K562 (cell line): ENCODE data around the gene AGRN. TPM values are rescaled to one million over a fixed set of nuclear protein-coding genes. Genes with fewer than 3 reads are reported as not detected.

Source experiments
- ATAC-seq: fragments of 200-7000 bp; cut with Tn5 transposase; 3 replicates; pipeline ENCODE4 v1.9.1; 2020; ENCODE audit warnings: moderate library complexity
- BruUV-seq: library from RNA; stranded (reverse); fragments of 400-500 nt; replicated peaks from 2 replicates; lab custom pipeline; 2021; lab: Mats Ljungman, UMichigan
- CTCF ChIA-PET: fragments of 300-600 bp; formaldehyde crosslinking; extraction: SDS; loops from one replicate; lab custom pipeline; 2021; ENCODE audit warnings: low intra/inter-chr PET ratio; lab: Yijun Ruan, JAX
- POLR2A ChIA-PET: fragments of 300-600, 350-650 bp; sonication (Branson Sonifier 250); formaldehyde crosslinking; extraction: SDS; loops from one replicate; lab custom pipeline; 2021; ENCODE audit warnings: antibody characterized with exemption, inconsistent platforms; lab: Yijun Ruan, JAX
- DNase-seq, 4 experiments: peaks; one replicate each; pipeline versions ENCODE4 v3.0.0 to v3.0.0-alpha.2; 2011 to 2018; ENCODE audit warnings: low spot score in 3 of 4, mixed read lengths in 3 of 4; ENCODE audit errors: extremely low read depth in 1 of 4
- FAIRE-seq: peaks from 2 replicates; lab custom pipeline; 2011; peaks lifted over from hg19 to GRCh38; lab: Jason Lieb, UNC
- H2AFZ ChIP-seq: 2 replicates; pipeline ENCODE4 v1.6.0; 2011; ENCODE audit warnings: low read depth, low read length, control low read depth, inconsistent platforms
- H3K27ac ChIP-seq: fragments of 200-600 bp; 3 replicates; pipeline ENCODE4 v1.8.0; 2011; ENCODE audit warnings: low read depth, mild to moderate bottlenecking, control low read depth, inconsistent platforms, low read length, moderate library complexity, mixed read lengths; ENCODE audit errors: extremely low read depth
- H3K27me3 ChIP-seq, 2 experiments: fragments of 300-600 bp in 1 of 2; 2 replicates in 1 of 2; 3 replicates in 1 of 2; pipeline versions ENCODE4 v1.6.0 to v1.8.0; 2011; ENCODE audit warnings: inconsistent platforms in 2 of 2, low read length in 2 of 2, mild to moderate bottlenecking in 1 of 2, mixed read lengths in 1 of 2, moderate library complexity in 1 of 2; ENCODE audit not compliant: control insufficient read depth in 2 of 2, insufficient read depth in 2 of 2
- H3K36me3 ChIP-seq: fragments of 300-600 bp; 3 replicates; pipeline ENCODE4 v1.8.0; 2011; ENCODE audit warnings: mild to moderate bottlenecking, low read length, inconsistent platforms; ENCODE audit not compliant: control insufficient read depth, insufficient read depth
- H3K4me1 ChIP-seq, 2 experiments: fragments of 200-600 bp in 1 of 2; replicated peaks in 1 of 2; 2 replicates in 1 of 2; 3 replicates in 1 of 2; pipeline versions ENCODE4 v1.5.1 to v1.8.0; 2011; ENCODE audit warnings: inconsistent platforms in 2 of 2, low read length in 2 of 2, mild to moderate bottlenecking in 1 of 2, mixed read lengths in 1 of 2, moderate library complexity in 1 of 2; ENCODE audit not compliant: control insufficient read depth in 2 of 2, insufficient read depth in 2 of 2
- H3K4me2 ChIP-seq: 2 replicates; pipeline ENCODE4 v1.6.1; 2011; ENCODE audit warnings: low read length, control low read depth, inconsistent platforms, mixed read lengths; ENCODE audit not compliant: insufficient read depth
- H3K4me3 ChIP-seq: fragments of 200-600 bp; sonication (generic), shearing (Covaris generic); 2 replicates; pipeline ENCODE4 v1.5.1; 2016; ENCODE audit warnings: control low read depth, inconsistent platforms
- H3K79me2 ChIP-seq: fragments of 200-600 bp; 3 replicates; pipeline ENCODE4 v1.8.0; 2011; ENCODE audit warnings: low read length, inconsistent platforms; ENCODE audit not compliant: control insufficient read depth, insufficient read depth
- H3K9ac ChIP-seq, 2 experiments: 2 replicates each; pipeline versions ENCODE4 v1.6.0 to v1.6.1; 2011; ENCODE audit warnings: low read depth in 2 of 2, low read length in 2 of 2, control low read depth in 1 of 2, inconsistent platforms in 1 of 2, mild to moderate bottlenecking in 1 of 2, mixed read lengths in 1 of 2; ENCODE audit not compliant: insufficient read depth in 1 of 2
- H3K9me1 ChIP-seq: one replicate; pipeline ENCODE4 v1.6.0; 2011; ENCODE audit warnings: inconsistent platforms, mild to moderate bottlenecking, low read length, moderate library complexity; ENCODE audit not compliant: control insufficient read depth, insufficient read depth
- H3K9me3 ChIP-seq: replicated peaks from 2 replicates; pipeline ENCODE4 v1.5.1; 2011; ENCODE audit warnings: low read depth, low read length, inconsistent platforms; ENCODE audit not compliant: control insufficient read depth, insufficient read depth
- H4K20me1 ChIP-seq: replicated peaks from 2 replicates; pipeline ENCODE4 v1.6.1; 2011; ENCODE audit warnings: low read length, inconsistent platforms, mixed read lengths; ENCODE audit not compliant: control insufficient read depth, insufficient read depth
- DNMT1 ChIP-seq: fragments of 450-650 bp; IDR thresholded peaks from 2 replicates; pipeline ENCODE4 v1.6.1; 2016; ENCODE audit warnings: antibody characterized with exemption, mild to moderate bottlenecking
- ETV1 ChIP-seq: fragments of 450-650 bp; conservative IDR thresholded peaks from 2 replicates; pipeline ENCODE4 v1.6.1; 2016; ENCODE audit warnings: missing genetic modification characterization, control low read depth, low read depth, missing compliant biosample characterization
- POLR2G ChIP-seq: fragments of 200-400 bp; formaldehyde crosslinking; IDR thresholded peaks from 2 replicates; pipeline ENCODE4 v1.6.1; 2017; ENCODE audit warnings: low read depth, mild to moderate bottlenecking, antibody characterized with exemption, low read length, moderate library complexity
- WGBS: fragments of 100-300 bp; shearing (Covaris generic); methylation state at CpG from one replicate; pipeline ENCODE4 v1.1.6; 2016; ENCODE audit warnings: low coverage, mixed read lengths; ENCODE audit not compliant: insufficient coverage; ENCODE audit errors: missing lambda C conversion rate; 5-methylcytosine and 5-hydroxymethylcytosine counted together
- in situ Hi-C: fragments of 300-500 bp; cut with MboI; formaldehyde crosslinking; loops from 4 replicates; pipeline ENCODE4 v1.15.0; 2018; ENCODE audit warnings: inconsistent platforms, mixed read lengths
- intact Hi-C: fragments of 100-400 bp; cut with micrococcal nuclease; formaldehyde crosslinking; loops from 2 replicates; pipeline ENCODE4 v1.14.2; 2022
- polyA plus RNA-seq, 8 experiments: library from polyadenylated mRNA; depleted of rRNA in 4 of 8; stranded (reverse) in 5 of 8; unstranded in 3 of 8; fragments of >200 nt; fragmentation: Nextera tagmentation in 2 of 8; fragmentation: Illumina TruSeq in 1 of 8; extraction: Ambion mirVana in 2 of 8; extraction: Trizol in 1 of 8; gene quantifications; 2 replicates each; pipeline versions ENCODE4 v1.2.1 to v1.2.3, GENCODE V29; 2011 to 2014; ENCODE audit warnings: inconsistent platforms in 1 of 8, missing spikeins in 1 of 8
- total RNA-seq, 7 experiments: library from RNA; depleted of rRNA in 6 of 7; stranded (reverse); fragments of >200 nt in 6 of 7; fragmentation: Illumina TruSeq in 2 of 7; extraction: Trizol in 2 of 7; gene quantifications; 2 replicates each; pipeline versions ENCODE4 v1.2.1 to v1.2.3, GENCODE V29; 2011 to 2021; ENCODE audit warnings: low replicate concordance in 1 of 7
- TF ChIP-seq, protein P1 (sequence below): fragments of 250-450 bp; sonication (Bioruptor Pico); IDR thresholded peaks from 2 replicates; pipeline ENCODE4 v1.4.0; 2020

The AGRN gene
- total and polyA plus RNA-seq, 9 of the 15 experiments (the other 6 are each of a cell fraction or from before 2014, with no cell fraction given) = 0.04 to 111 (median 18.1) TPM

DNA sequence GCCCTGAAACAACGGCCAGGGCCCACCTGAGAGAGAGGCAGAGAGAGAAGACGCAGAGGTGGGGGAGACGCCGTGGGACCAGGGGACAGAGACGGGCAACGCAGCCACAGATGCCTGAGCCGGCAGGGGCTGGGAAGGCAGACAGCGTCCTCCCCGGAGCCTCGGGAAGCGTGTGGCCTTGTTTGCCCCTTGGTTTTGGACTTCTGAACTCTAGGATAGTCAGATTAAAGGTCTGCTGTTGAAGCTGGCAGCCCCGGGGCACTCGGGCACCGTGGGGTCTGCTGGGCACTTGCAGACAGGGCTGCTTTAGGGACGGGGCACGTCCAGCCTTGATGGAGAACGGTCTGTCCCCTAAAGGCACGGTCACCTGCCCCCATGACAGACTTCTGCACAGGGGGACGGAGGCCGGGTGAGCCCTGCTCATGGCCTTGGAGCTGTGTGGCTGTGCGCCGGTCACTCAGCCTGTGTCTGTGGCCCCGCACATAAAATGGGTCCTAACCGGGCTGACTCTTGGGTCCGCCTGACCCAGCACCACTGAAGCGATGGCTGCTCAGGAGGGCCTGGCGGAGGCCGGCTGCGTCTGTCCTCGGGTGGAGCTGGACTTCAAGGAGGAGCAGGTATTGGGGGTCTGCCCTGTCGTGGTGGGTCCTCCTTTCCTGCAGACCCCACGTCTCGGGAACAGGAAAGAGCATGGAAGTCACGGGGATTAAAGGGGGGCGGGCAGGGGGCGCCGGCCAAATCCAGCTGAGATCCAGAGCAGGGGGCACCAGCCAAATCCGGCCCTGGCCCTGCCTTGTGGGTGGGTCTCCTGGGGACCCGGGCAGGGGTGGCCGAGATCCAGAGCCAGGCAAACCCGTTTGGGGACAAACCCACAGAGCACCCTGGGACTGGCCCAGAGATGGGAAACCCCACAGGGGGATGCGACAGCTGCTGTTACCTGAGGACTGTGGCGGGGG is 63.8 kb downstream of the AGRN start:
- H3K4me3 ChIP-seq = no peak overlapping the region
- H3K4me1 ChIP-seq = peaks cover 12 to 82% of the 10 kb centered on the region in 2 experiments
- ChIA-PET CTCF (no interaction called here), POLR2A (no interaction called here)
- intact Hi-C loops (no loop called here), in situ Hi-C loops (no loop called here)
- TF ChIP-seq ETV1 = no peak
- no TSS peak for BruUV-seq
- FAIRE-seq (no peak), ATAC-seq (no peak), DNase-seq (no peak)
- H4K20me1 ChIP-seq = no peaks in the 10 kb centered on the region
- no peaks in the 10 kb centered on the region; the same call in 1 of the 2 replicates for H3K9me3 ChIP-seq
- H3K27me3 ChIP-seq = no peaks in the 10 kb centered on the region
- no peak overlapping the region for H2AFZ ChIP-seq
- peaks cover 24% of the 10 kb centered on the region; the same call in 1 of the 3 replicates for H3K36me3 ChIP-seq
- peaks cover 1% of the 10 kb centered on the region for H3K9me1 ChIP-seq
- 89% methylated on average over 38 of the region's 43 CpGs for WGBS
- no peak overlapping the region for H3K27ac ChIP-seq
- H3K9ac ChIP-seq = no peak overlapping the region
- no peak overlapping the region for H3K4me2 ChIP-seq
- no peaks in the 10 kb centered on the region for H3K79me2 ChIP-seq

DNA sequence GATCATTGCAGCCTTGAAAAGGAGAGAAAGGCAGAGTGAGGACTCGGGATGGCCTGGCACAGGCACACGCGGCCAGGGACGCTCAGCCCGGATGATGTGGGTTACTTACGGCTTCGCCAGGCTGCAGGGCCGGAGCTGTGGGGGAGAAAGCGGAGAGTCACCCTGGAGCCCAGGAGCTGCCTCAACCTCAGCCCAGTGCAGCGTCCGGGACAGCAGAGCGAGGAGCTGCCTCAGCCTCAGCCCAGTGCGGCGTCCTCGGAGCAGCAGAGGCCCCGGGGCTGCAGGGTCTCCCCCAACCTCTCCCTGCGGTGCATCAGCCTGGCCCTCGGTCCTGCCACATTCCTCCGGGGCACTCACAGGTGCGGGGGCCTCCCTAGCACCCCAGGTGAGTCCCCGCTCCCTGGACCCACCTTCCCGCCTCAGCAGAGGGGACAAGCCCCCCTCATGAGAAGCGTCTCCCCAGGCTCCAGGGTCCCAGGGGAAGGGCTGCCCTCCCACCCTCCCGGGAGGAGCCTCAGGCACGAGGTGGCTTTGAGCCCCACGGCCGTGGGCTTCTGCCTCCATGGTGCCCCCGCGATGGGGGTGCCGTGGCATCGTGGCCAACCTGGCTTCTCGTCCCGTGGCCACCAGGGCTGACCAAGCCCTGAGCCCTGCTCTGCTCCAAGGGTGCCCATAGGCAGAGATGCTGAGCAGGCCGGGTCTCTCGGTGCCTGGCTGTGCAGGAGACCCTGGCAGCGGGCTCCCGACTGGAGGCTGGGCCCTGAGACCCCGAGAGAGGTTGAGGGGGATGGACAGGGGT is 64.7 kb downstream of the AGRN start:
- 90% methylated on average over 35 of the region's 38 CpGs for WGBS
- Histone ChIP-seq H3K4me3 (no peak overlapping the region), H3K4me2 (no peak overlapping the region), H3K27me3 (no peaks in the 10 kb centered on the region), H3K36me3 (peaks cover 24% of the 10 kb centered on the region; the same call in 1 of the 3 replicates), H4K20me1 (no peaks in the 10 kb centered on the region), H3K9me3 (no peaks in the 10 kb centered on the region; the same call in 1 of the 2 replicates), H2AFZ (no peak overlapping the region), H3K9me1 (peaks cover 2% of the 10 kb centered on the region), H3K79me2 (no peaks in the 10 kb centered on the region), H3K4me1 (peaks cover 8 to 85% of the 10 kb centered on the region in 2 experiments), H3K9ac (no peak overlapping the region; a peak in 1 of 4 replicates), H3K27ac (no peak overlapping the region)
- no TSS peak for BruUV-seq
- ATAC-seq = no peak
- FAIRE-seq = no peak
- CTCF ChIA-PET = no interaction called here
- POLR2A ChIA-PET = no interaction called here
- DNase-seq = no peak
- TF ChIP-seq, protein P1, sequence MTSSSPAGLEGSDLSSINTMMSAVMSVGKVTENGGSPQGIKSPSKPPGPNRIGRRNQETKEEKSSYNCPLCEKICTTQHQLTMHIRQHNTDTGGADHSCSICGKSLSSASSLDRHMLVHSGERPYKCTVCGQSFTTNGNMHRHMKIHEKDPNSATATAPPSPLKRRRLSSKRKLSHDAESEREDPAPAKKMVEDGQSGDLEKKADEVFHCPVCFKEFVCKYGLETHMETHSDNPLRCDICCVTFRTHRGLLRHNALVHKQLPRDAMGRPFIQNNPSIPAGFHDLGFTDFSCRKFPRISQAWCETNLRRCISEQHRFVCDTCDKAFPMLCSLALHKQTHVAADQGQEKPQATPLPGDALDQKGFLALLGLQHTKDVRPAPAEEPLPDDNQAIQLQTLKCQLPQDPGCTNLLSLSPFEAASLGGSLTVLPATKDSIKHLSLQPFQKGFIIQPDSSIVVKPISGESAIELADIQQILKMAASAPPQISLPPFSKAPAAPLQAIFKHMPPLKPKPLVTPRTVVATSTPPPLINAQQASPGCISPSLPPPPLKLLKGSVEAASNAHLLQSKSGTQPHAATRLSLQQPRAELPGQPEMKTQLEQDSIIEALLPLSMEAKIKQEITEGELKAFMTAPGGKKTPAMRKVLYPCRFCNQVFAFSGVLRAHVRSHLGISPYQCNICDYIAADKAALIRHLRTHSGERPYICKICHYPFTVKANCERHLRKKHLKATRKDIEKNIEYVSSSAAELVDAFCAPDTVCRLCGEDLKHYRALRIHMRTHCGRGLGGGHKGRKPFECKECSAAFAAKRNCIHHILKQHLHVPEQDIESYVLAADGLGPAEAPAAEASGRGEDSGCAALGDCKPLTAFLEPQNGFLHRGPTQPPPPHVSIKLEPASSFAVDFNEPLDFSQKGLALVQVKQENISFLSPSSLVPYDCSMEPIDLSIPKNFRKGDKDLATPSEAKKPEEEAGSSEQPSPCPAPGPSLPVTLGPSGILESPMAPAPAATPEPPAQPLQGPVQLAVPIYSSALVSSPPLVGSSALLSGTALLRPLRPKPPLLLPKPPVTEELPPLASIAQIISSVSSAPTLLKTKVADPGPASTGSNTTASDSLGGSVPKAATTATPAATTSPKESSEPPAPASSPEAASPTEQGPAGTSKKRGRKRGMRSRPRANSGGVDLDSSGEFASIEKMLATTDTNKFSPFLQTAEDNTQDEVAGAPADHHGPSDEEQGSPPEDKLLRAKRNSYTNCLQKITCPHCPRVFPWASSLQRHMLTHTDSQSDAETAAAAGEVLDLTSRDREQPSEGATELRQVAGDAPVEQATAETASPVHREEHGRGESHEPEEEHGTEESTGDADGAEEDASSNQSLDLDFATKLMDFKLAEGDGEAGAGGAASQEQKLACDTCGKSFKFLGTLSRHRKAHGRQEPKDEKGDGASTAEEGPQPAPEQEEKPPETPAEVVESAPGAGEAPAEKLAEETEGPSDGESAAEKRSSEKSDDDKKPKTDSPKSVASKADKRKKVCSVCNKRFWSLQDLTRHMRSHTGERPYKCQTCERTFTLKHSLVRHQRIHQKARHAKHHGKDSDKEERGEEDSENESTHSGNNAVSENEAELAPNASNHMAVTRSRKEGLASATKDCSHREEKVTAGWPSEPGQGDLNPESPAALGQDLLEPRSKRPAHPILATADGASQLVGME (CRISPR knock-in tag) = no peak
- TF ChIP-seq POLR2G (peak; percentile 51; the same call in 1 of the 2 replicates), DNMT1 (no peak)
- intact Hi-C loops (no loop called here), in situ Hi-C loops (no loop called here)
